B cell (primary cell): Measurements from ENCODE around the gene GPATCH8. TPM values are rescaled to one million over a fixed set of nuclear protein-coding genes. Genes with fewer than 3 reads are reported as not detected.
A peak's percentile ranks its signal among the peaks of the same experiment; 100 is the strongest.

Experiments used
- ATAC-seq: fragments of 200-7000 bp; cut with Tn5 transposase; one replicate; pipeline ENCODE4 v1.10.0; 2021; ENCODE audit warnings: low read depth, mild to moderate bottlenecking, moderate number of reproducible peaks, moderate library complexity
- CTCF ChIA-PET: fragments of 350-600 bp; sonication (Branson Sonifier 250); formaldehyde crosslinking; loops from one replicate; lab custom pipeline; 2021; ENCODE audit warnings: antibody characterized with exemption, inconsistent platforms; lab: Charles Lee
- POLR2A ChIA-PET: fragments of 350-600 bp; sonication (Branson Sonifier 250); formaldehyde crosslinking; loops from one replicate; lab custom pipeline; 2021; ENCODE audit warnings: antibody characterized with exemption; lab: Charles Lee
- DNase-seq: peaks from one replicate; pipeline ENCODE4 v3.0.0; 2013
- H2AFZ ChIP-seq: 2 replicates; pipeline ENCODE4 v1.6.1; 2012; ENCODE audit warnings: mild to moderate bottlenecking, low read depth, low read length; ENCODE audit not compliant: insufficient read depth, poor library complexity, severe bottlenecking
- H3K27ac ChIP-seq, 2 donors: 1 replicate in 1 of 2; 2 replicates in 1 of 2; pipeline ENCODE4 v1.5.1; 2012 to 2013; ENCODE audit warnings: low read length in 2 of 2, mild to moderate bottlenecking in 2 of 2, moderate library complexity in 1 of 2
- H3K27me3 ChIP-seq, 4 experiments: fragments of 200-600 bp in 1 of 4; sonication (generic) in 1 of 4; replicated peaks in 1 of 4; 1 replicate in 2 of 4; 2 replicates in 2 of 4; pipeline versions ENCODE4 v1.6.1 to v1.7.0; 2013 to 2016; ENCODE audit warnings: low read length in 3 of 4, mild to moderate bottlenecking in 2 of 4, mixed read lengths in 1 of 4, moderate library complexity in 1 of 4; ENCODE audit not compliant: insufficient read depth in 4 of 4, control insufficient read depth in 3 of 4; ENCODE audit errors: control extremely low read depth in 1 of 4
- H3K36me3 ChIP-seq, 2 experiments: replicated peaks in 1 of 2; 1 replicate in 1 of 2; 2 replicates in 1 of 2; pipeline versions ENCODE4 v1.6.1 to v1.7.1; 2013; ENCODE audit warnings: low read length in 1 of 2; ENCODE audit not compliant: insufficient read depth in 2 of 2, control insufficient read depth in 1 of 2; ENCODE audit errors: control extremely low read depth in 1 of 2, extremely low read depth in 1 of 2
- H3K4me1 ChIP-seq, 2 donors: fragments of 200-600 bp in 1 of 2; sonication (generic) in 1 of 2; 1 replicate in 1 of 2; 2 replicates in 1 of 2; pipeline versions ENCODE4 v1.5.1 to v1.6.1; 2013 to 2017; ENCODE audit warnings: low read length in 2 of 2; ENCODE audit not compliant: control insufficient read depth in 2 of 2, insufficient read depth in 2 of 2
- H3K4me2 ChIP-seq: replicated peaks from 2 replicates; pipeline ENCODE3; 2012; ENCODE audit warnings: mild to moderate bottlenecking, low read depth, low read length; ENCODE audit not compliant: poor library complexity, severe bottlenecking
- H3K4me3 ChIP-seq, 5 experiments: fragments of 200-600 bp in 1 of 5; sonication (generic) in 1 of 5; 1 replicate in 3 of 5; 2 replicates in 2 of 5; pipeline versions ENCODE4 v1.5.1 to v1.7.0; 2011 to 2016; ENCODE audit warnings: low read length in 4 of 5, mild to moderate bottlenecking in 4 of 5, low read depth in 2 of 5, control low read depth in 1 of 5, moderate library complexity in 1 of 5; ENCODE audit not compliant: insufficient read depth in 1 of 5; ENCODE audit errors: control extremely low read depth in 1 of 5, extremely low read depth in 1 of 5
- H3K79me2 ChIP-seq: fragments of 200-600 bp; sonication (generic); one replicate; pipeline ENCODE4 v1.6.0; 2016; ENCODE audit warnings: low read length; ENCODE audit not compliant: control insufficient read depth, insufficient read depth
- H3K9ac ChIP-seq: fragments of 200-600 bp; sonication (generic); 2 replicates; pipeline ENCODE4 v1.6.1; 2017; ENCODE audit warnings: mild to moderate bottlenecking, low read length, moderate library complexity
- H3K9me3 ChIP-seq, 3 donors: one replicate each; pipeline versions ENCODE4 v1.6.1 to v1.7.1; 2013; ENCODE audit warnings: low read length in 2 of 3; ENCODE audit not compliant: control insufficient read depth in 2 of 3, insufficient read depth in 1 of 3; ENCODE audit errors: control extremely low read depth in 1 of 3
- H4K20me1 ChIP-seq: 2 replicates; pipeline ENCODE4 v1.6.0; 2012; ENCODE audit warnings: mild to moderate bottlenecking, low read length; ENCODE audit not compliant: insufficient read depth, control insufficient read depth, poor library complexity, severe bottlenecking
- H3K27ac Mint-ChIP-seq: one replicate; pipeline ENCODE4 v1.8.0; 2021; ENCODE audit warnings: mixed read lengths
- H3K27me3 Mint-ChIP-seq: one replicate; pipeline ENCODE4 v1.8.0; 2021; ENCODE audit warnings: mixed read lengths
- H3K4me1 Mint-ChIP-seq: one replicate; pipeline ENCODE4 v1.8.0; 2021; ENCODE audit warnings: mixed read lengths
- H3K4me3 Mint-ChIP-seq: one replicate; pipeline ENCODE4 v1.8.0; 2021; ENCODE audit warnings: mixed read lengths
- H3K9me3 Mint-ChIP-seq: one replicate; pipeline ENCODE4 v1.8.0; 2022; ENCODE audit warnings: mixed read lengths; ENCODE audit not compliant: insufficient read depth
- EZH2 ChIP-seq: IDR thresholded peaks from 2 replicates; pipeline ENCODE4 v1.6.1; 2012; ENCODE audit warnings: borderline replicate concordance, low read depth, mild to moderate bottlenecking, moderate library complexity, low read length; ENCODE audit not compliant: insufficient read depth, poor library complexity, severe bottlenecking
- WGBS: methylation state at CpG from one replicate; pipeline ENCODE4 v1.1.5; 2013; ENCODE audit warnings: missing lambda C conversion rate; ENCODE audit not compliant: insufficient coverage; 5-methylcytosine and 5-hydroxymethylcytosine counted together
- intact Hi-C: fragments of 100-400 bp; cut with micrococcal nuclease; formaldehyde crosslinking; loops from one replicate; pipeline ENCODE4 v1.10.0; 2022
- polyA plus RNA-seq: library from polyadenylated mRNA; depleted of rRNA; stranded (reverse); fragments of >200 nt; gene quantifications from 2 replicates; pipeline ENCODE4 v1.2.3, GENCODE V29; 2012
- total RNA-seq, 2 donors: library from RNA; stranded (reverse); fragments of 120-200 nt in 1 of 2; gene quantifications; 1 replicate in 1 of 2; 2 replicates in 1 of 2; pipeline versions ENCODE4 v1.2.3 to v1.2.4, GENCODE V29; 2013 to 2022
- TF ChIP-seq, protein P1 (sequence below): fragments of 200-600 bp; IDR thresholded peaks from one replicate; pipeline ENCODE4 v1.8.0; 2022; ENCODE audit warnings: antibody characterized with exemption, mild to moderate bottlenecking

Gene GPATCH8
- total and polyA plus RNA-seq, 2 donors (not counting 1 experiment from before 2014, with no cell fraction given), result 28.3 to 83.4 TPM

DNA sequence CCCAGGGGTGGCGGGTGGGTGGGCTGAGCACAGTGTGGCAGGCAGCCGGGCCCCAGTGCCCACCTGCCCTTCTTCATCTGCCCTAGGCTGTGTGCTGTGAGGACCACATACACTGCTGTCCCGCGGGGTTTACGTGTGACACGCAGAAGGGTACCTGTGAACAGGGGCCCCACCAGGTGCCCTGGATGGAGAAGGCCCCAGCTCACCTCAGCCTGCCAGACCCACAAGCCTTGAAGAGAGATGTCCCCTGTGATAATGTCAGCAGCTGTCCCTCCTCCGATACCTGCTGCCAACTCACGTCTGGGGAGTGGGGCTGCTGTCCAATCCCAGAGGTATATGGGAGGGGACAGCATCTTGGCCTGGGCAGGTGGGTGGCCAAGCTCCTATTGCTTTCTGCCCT, 151.7 kb downstream of the GPATCH8 start:
- no peaks in the 10 kb centered on the region for H3K27me3 ChIP-seq
- H3K4me3 ChIP-seq, result no peak overlapping the region
- Mint-ChIP-seq H3K9me3 (no peaks in the 10 kb centered on the region), H3K27ac (peak overlapping the region; percentile 61), H3K27me3 (no peaks in the 10 kb centered on the region), H3K4me1 (peaks cover 31% of the 10 kb centered on the region), H3K4me3 (no peak overlapping the region)
- H3K27ac ChIP-seq, result no peak overlapping the region
- 94% methylated on average over 8 of the region's 8 CpGs for WGBS
- no peak for ATAC-seq
- peaks cover 0 to 40% of the 10 kb centered on the region in 2 experiments for H3K36me3 ChIP-seq
- H3K9ac ChIP-seq, result no peak overlapping the region
- H4K20me1 ChIP-seq, result peaks cover 36% of the 10 kb centered on the region
- no peak overlapping the region for H3K4me2 ChIP-seq
- no peaks in the 10 kb centered on the region for H3K79me2 ChIP-seq
- no peak for TF ChIP-seq EZH2
- TF ChIP-seq, protein P1, sequence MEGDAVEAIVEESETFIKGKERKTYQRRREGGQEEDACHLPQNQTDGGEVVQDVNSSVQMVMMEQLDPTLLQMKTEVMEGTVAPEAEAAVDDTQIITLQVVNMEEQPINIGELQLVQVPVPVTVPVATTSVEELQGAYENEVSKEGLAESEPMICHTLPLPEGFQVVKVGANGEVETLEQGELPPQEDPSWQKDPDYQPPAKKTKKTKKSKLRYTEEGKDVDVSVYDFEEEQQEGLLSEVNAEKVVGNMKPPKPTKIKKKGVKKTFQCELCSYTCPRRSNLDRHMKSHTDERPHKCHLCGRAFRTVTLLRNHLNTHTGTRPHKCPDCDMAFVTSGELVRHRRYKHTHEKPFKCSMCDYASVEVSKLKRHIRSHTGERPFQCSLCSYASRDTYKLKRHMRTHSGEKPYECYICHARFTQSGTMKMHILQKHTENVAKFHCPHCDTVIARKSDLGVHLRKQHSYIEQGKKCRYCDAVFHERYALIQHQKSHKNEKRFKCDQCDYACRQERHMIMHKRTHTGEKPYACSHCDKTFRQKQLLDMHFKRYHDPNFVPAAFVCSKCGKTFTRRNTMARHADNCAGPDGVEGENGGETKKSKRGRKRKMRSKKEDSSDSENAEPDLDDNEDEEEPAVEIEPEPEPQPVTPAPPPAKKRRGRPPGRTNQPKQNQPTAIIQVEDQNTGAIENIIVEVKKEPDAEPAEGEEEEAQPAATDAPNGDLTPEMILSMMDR, result no peak
- intact Hi-C loops, result loop anchor here (5.0 kb wide), 1 partner anchor 409 kb away; the partner anchor contains the start of gene PPY
- peaks cover 33 to 39% of the 10 kb centered on the region in 2 donors for H3K4me1 ChIP-seq
- DNase-seq, result no peak
- peaks cover 0 to 3% (median 0%) of the 10 kb centered on the region in 3 donors for H3K9me3 ChIP-seq
- ChIA-PET POLR2A (interaction anchor here (0.7 to 1.6 kb wide), 3 partner anchors 12 to 135 kb away, joined by 3 to 4 read pairs (median 4); partner anchors contain the start of gene FAM171A2), CTCF (interaction anchor here (0.6 to 10.1 kb wide), 11 partner anchors 11 to 310 kb away, joined by 3 to 117 read pairs (median 8); partner anchors contain the start of genes FAM171A2 and SLC25A39)
- no peak overlapping the region for H2AFZ ChIP-seq

DNA sequence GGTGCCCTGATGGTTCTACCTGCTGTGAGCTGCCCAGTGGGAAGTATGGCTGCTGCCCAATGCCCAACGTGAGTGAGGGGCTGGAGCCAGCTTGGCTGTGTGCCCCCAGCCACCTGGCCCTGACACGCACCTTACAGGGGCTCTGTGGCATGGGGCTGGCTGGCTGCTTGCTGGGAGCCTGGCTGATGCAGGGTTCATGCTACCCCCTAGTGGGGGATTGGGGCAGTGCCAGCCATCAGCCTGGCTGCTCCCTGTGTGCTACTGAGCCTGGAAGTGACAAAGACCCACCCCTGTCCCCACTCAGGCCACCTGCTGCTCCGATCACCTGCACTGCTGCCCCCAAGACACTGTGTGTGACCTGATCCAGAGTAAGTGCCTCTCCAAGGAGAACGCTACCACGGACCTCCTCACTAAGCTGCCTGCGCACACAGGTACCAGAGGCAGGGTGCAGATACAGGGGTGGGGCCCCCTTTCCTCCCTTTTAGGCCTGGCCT, 152.4 kb downstream of the GPATCH8 start:
- ChIA-PET POLR2A (interaction anchor here (0.7 to 1.6 kb wide), 3 partner anchors 13 to 134 kb away, joined by 3 to 4 read pairs (median 4); partner anchors contain the start of gene FAM171A2), CTCF (interaction anchor here (0.8 to 10.1 kb wide), 13 partner anchors 12 to 406 kb away, joined by 3 to 117 read pairs (median 8); partner anchors contain the start of genes FAM171A2 and SLC25A39)
- Histone ChIP-seq H2AFZ (no peak overlapping the region), H3K27ac (no peak overlapping the region), H3K4me2 (no peak overlapping the region), H3K4me3 (no peak overlapping the region), H3K9ac (no peak overlapping the region), H3K36me3 (peaks cover 0 to 40% of the 10 kb centered on the region in 2 experiments), H4K20me1 (peaks cover 36% of the 10 kb centered on the region), H3K27me3 (no peaks in the 10 kb centered on the region), H3K79me2 (no peaks in the 10 kb centered on the region), H3K4me1 (peaks cover 40 to 46% of the 10 kb centered on the region in 2 donors), H3K9me3 (peaks cover 0 to 3% (median 0%) of the 10 kb centered on the region in 3 donors)
- ATAC-seq, result peak; percentile 41
- peak overlapping the region; percentile 35 for H3K4me3 Mint-ChIP-seq
- peak overlapping the region; percentile 58 for H3K27ac Mint-ChIP-seq
- WGBS, result 64% methylated on average over 6 of the region's 6 CpGs
- H3K4me1 Mint-ChIP-seq, result peaks cover 38% of the 10 kb centered on the region
- no peak for TF ChIP-seq EZH2
- TF ChIP-seq, protein P1, result peak; percentile 85
- no peaks in the 10 kb centered on the region for H3K9me3 Mint-ChIP-seq
- peak; percentile 83 for DNase-seq
- intact Hi-C loops, result loop anchor here (1.0 to 5.0 kb wide), 2 partner anchors 140 to 408 kb away; partner anchors contain the start of gene PPY
- H3K27me3 Mint-ChIP-seq, result no peaks in the 10 kb centered on the region
